Caco-2 (cell line): ENCODE results near the gene ADRA2C. TPM values are rescaled to one million over a fixed set of nuclear protein-coding genes. Genes with fewer than 3 reads are reported as not detected.

Experiments used
- BruUV-seq: library from RNA; stranded (reverse); fragments of 400-500 nt; replicated peaks from 2 replicates; lab custom pipeline; 2021; lab: Mats Ljungman, UMichigan
- CTCF ChIA-PET: fragments of 300-600 bp; sonication (Branson Sonifier 250); formaldehyde crosslinking; loops from one replicate; lab custom pipeline; 2022; ENCODE audit warnings: antibody characterized with exemption; lab: Charles Lee
- POLR2A ChIA-PET: fragments of 300-600 bp; sonication (Branson Sonifier 250); formaldehyde crosslinking; loops from one replicate; lab custom pipeline; 2022; ENCODE audit warnings: antibody characterized with exemption; lab: Charles Lee
- DNase-seq, 2 experiments: peaks; one replicate each; pipeline versions ENCODE4 v3.0.0 to v3.0.0-alpha.2; 2020 to 2022
- H3K27me3 ChIP-seq: replicated peaks from 2 replicates; pipeline ENCODE4 v1.6.0; 2011; ENCODE audit warnings: low read length; ENCODE audit not compliant: control insufficient read depth, insufficient read depth
- H3K36me3 ChIP-seq: 2 replicates; pipeline ENCODE4 v1.5.1; 2011; ENCODE audit warnings: low read length; ENCODE audit not compliant: control insufficient read depth, insufficient read depth
- H3K4me1 ChIP-seq: fragments of 250-450 bp; sonication (Bioruptor Pico); 2 replicates; pipeline ENCODE4 v1.5.1; 2020; ENCODE audit warnings: mild to moderate bottlenecking
- H3K4me3 ChIP-seq: 2 replicates; pipeline ENCODE4 v1.5.1; 2011; ENCODE audit warnings: low read depth, mild to moderate bottlenecking, control low read depth, low read length
- H3K9me3 ChIP-seq: fragments of 250-450 bp; sonication (Bioruptor Pico); 2 replicates; pipeline ENCODE4 v1.5.1; 2020; ENCODE audit warnings: mild to moderate bottlenecking, moderate library complexity
- H3K27ac Mint-ChIP-seq: one replicate; pipeline ENCODE4 v1.8.0; 2022; ENCODE audit warnings: mixed read lengths; ENCODE audit not compliant: unreplicated experiment
- H3K27me3 Mint-ChIP-seq: one replicate; pipeline ENCODE4 v1.8.0; 2022; ENCODE audit warnings: mixed read lengths; ENCODE audit not compliant: insufficient read depth, unreplicated experiment
- H3K36me3 Mint-ChIP-seq: one replicate; pipeline ENCODE4 v1.8.0; 2022; ENCODE audit warnings: mild to moderate bottlenecking, mixed read lengths; ENCODE audit not compliant: insufficient read depth, unreplicated experiment
- H3K4me1 Mint-ChIP-seq: one replicate; pipeline ENCODE4 v1.8.0; 2022; ENCODE audit warnings: low read depth, mixed read lengths; ENCODE audit not compliant: unreplicated experiment
- H3K4me3 Mint-ChIP-seq: one replicate; pipeline ENCODE4 v1.8.0; 2022; ENCODE audit warnings: mild to moderate bottlenecking, moderate library complexity, mixed read lengths; ENCODE audit not compliant: unreplicated experiment
- H3K9me3 Mint-ChIP-seq: one replicate; pipeline ENCODE4 v1.8.0; 2022; ENCODE audit warnings: mixed read lengths; ENCODE audit not compliant: unreplicated experiment
- intact Hi-C: fragments of 100-400 bp; cut with micrococcal nuclease; formaldehyde crosslinking; loops from one replicate; pipeline ENCODE4 v1.10.0; 2022; ENCODE audit not compliant: unreplicated experiment
- total RNA-seq: library from RNA; stranded (reverse); gene quantifications from 2 replicates; pipeline ENCODE4 v1.2.3, GENCODE V29; 2022
- TF ChIP-seq, protein P1 (sequence below), 2 experiments: fragments of 200-600 bp in 1 of 2; IDR thresholded peaks; 1 replicate in 1 of 2; 2 replicates in 1 of 2; pipeline versions ENCODE4 v1.5.1 to v1.8.0; 2011 to 2022; ENCODE audit warnings: antibody characterized with exemption in 1 of 2, control low read depth in 1 of 2, inconsistent platforms in 1 of 2, low read depth in 1 of 2, low read length in 1 of 2, mild to moderate bottlenecking in 1 of 2, moderate library complexity in 1 of 2; ENCODE audit not compliant: insufficient read depth in 1 of 2, severe bottlenecking in 1 of 2, unreplicated experiment in 1 of 2

Gene ADRA2C
- total RNA-seq, 1 experiment from 2014 or later, result 11.7 TPM

DNA sequence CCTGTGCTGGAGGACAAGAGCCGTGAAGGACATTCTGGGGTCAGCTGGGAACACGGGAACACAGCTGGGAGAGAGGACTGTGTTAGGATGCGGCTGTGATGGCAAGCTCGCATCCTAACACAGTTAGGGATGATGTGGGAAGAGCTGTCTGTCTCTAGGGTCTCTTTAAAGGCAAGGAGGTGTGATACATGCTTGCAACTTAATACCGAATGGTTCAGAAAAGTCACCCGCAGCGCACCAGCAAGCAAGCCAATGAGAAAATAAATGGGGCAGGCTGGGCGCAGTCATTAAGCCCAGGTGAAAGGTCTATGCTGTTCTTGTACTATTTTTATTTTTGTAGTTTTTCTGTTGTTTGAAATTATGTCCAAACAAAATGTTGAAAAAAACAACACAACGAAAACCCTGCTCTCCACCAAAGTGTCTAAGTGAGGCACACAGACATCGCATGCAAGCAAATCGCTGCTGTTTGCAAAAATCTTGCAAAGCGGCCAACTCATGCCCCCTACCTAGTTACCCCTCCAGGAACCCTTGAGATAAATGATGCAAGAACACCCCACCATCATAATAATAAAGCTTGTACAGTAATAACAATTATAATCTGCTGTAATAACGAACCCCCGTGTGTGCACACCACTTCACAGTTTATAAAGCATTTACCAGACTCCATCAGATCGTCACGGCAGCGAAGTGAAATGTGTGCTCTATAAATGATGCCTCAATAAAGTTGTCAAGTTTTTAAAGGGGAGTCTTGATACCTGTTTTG lies 17.9 kb upstream of the ADRA2C start:
- no peaks in the 10 kb centered on the region for H3K36me3 ChIP-seq
- no peaks in the 10 kb centered on the region for H3K4me1 Mint-ChIP-seq
- TF ChIP-seq, protein P1, sequence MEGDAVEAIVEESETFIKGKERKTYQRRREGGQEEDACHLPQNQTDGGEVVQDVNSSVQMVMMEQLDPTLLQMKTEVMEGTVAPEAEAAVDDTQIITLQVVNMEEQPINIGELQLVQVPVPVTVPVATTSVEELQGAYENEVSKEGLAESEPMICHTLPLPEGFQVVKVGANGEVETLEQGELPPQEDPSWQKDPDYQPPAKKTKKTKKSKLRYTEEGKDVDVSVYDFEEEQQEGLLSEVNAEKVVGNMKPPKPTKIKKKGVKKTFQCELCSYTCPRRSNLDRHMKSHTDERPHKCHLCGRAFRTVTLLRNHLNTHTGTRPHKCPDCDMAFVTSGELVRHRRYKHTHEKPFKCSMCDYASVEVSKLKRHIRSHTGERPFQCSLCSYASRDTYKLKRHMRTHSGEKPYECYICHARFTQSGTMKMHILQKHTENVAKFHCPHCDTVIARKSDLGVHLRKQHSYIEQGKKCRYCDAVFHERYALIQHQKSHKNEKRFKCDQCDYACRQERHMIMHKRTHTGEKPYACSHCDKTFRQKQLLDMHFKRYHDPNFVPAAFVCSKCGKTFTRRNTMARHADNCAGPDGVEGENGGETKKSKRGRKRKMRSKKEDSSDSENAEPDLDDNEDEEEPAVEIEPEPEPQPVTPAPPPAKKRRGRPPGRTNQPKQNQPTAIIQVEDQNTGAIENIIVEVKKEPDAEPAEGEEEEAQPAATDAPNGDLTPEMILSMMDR (IDR thresholded peaks at IDR 0.05; ENCODE audit: insufficient read depth in 1 of 2, low read depth in 1 of 2, low read length in 1 of 2, severe bottlenecking in 1 of 2, unreplicated experiment in 1 of 2), result no peak
- no TSS peak for BruUV-seq
- H3K9me3 ChIP-seq, result no peaks in the 10 kb centered on the region
- no peaks in the 10 kb centered on the region for H3K4me1 ChIP-seq
- intact Hi-C loops, result no loop called here
- ChIA-PET CTCF (interaction anchor here (0.5 kb wide), 1 partner anchor 132 kb away, joined by 3 read pairs; no protein-coding TSS in a partner anchor), POLR2A (no interaction called here)
- H3K27ac Mint-ChIP-seq, result no peak overlapping the region
- H3K4me3 Mint-ChIP-seq, result no peak overlapping the region
- no peaks in the 10 kb centered on the region for H3K27me3 ChIP-seq
- H3K27me3 Mint-ChIP-seq, result peaks cover 25% of the 10 kb centered on the region
- H3K9me3 Mint-ChIP-seq, result no peaks in the 10 kb centered on the region
- no peak for DNase-seq
- H3K36me3 Mint-ChIP-seq, result no peaks in the 10 kb centered on the region
- H3K4me3 ChIP-seq, result no peak overlapping the region

DNA sequence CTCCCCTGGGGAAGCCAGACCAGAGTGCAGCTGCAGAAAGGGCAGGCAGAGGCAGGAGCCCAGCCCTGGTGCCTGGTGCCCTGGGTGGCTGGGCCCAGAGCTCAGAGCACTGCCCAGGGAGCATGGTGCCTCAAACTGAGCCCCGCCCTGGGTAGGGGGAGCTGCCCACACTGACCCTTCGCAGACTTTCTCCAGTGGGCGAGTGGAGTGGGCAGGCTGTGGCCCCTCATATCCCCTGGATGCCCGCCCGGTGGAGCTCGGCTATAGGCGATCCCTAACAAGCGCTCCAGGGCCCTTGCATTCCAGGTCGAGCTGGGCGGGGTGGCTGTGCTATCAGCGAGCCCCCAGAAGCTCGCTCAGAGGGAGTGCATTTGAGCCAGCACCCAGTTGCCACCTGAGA lies 17.1 kb upstream of the ADRA2C start:
- Histone ChIP-seq H3K27me3 (no peaks in the 10 kb centered on the region), H3K4me3 (no peak overlapping the region), H3K4me1 (no peaks in the 10 kb centered on the region), H3K36me3 (no peaks in the 10 kb centered on the region), H3K9me3 (no peaks in the 10 kb centered on the region)
- H3K27ac Mint-ChIP-seq, result no peak overlapping the region
- ChIA-PET POLR2A (no interaction called here), CTCF (no interaction called here)
- no peak for DNase-seq
- no peaks in the 10 kb centered on the region for H3K4me1 Mint-ChIP-seq
- H3K36me3 Mint-ChIP-seq, result no peaks in the 10 kb centered on the region
- H3K9me3 Mint-ChIP-seq, result no peaks in the 10 kb centered on the region
- no TSS peak for BruUV-seq
- intact Hi-C loops, result no loop called here
- no peak overlapping the region for H3K4me3 Mint-ChIP-seq
- TF ChIP-seq, protein P1 (IDR thresholded peaks at IDR 0.05; ENCODE audit: insufficient read depth in 1 of 2, low read depth in 1 of 2, low read length in 1 of 2, severe bottlenecking in 1 of 2, unreplicated experiment in 1 of 2), result no peak
- peaks cover 22% of the 10 kb centered on the region for H3K27me3 Mint-ChIP-seq

DNA sequence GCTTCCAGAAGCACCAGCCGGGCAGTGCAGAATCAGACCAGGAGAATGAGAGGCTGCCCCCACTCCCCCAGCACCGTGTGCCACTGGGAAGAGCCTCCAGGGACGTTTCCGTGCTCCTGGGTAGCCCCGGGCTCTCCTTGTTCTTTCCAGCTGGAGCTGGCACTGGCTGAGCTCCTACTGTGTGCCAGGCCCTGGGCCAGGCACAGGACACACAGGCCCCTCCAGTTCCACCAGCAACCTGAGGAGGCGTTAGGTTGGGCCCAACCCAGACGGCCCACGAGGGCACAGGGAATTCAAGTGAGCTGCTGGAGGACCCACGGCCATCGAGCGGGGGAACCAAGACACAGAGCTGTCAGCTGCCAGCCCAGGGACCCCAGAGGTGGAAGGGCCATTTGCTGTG lies 15.9 kb upstream of the ADRA2C start:
- Mint-ChIP-seq H3K36me3 (no peaks in the 10 kb centered on the region), H3K27ac (no peak overlapping the region), H3K27me3 (peaks cover 15% of the 10 kb centered on the region), H3K4me1 (no peaks in the 10 kb centered on the region), H3K9me3 (no peaks in the 10 kb centered on the region), H3K4me3 (no peak overlapping the region)
- DNase-seq, result no peak
- H3K9me3 ChIP-seq, result no peaks in the 10 kb centered on the region
- TF ChIP-seq, protein P1 (IDR thresholded peaks at IDR 0.05; ENCODE audit: insufficient read depth in 1 of 2, low read depth in 1 of 2, low read length in 1 of 2, severe bottlenecking in 1 of 2, unreplicated experiment in 1 of 2), result no peak
- CTCF ChIA-PET, result interaction anchor here (0.6 kb wide), 1 partner anchor 18 kb away, joined by 3 read pairs; no protein-coding TSS in a partner anchor
- POLR2A ChIA-PET, result no interaction called here
- no peaks in the 10 kb centered on the region for H3K4me1 ChIP-seq
- H3K27me3 ChIP-seq, result no peaks in the 10 kb centered on the region
- no peak overlapping the region for H3K4me3 ChIP-seq
- no peaks in the 10 kb centered on the region for H3K36me3 ChIP-seq
- intact Hi-C loops, result no loop called here
- BruUV-seq, result no TSS peak
